ENCODE measurements around the gene DENND6A.

DENND6A gene

GRCh38 chr3:57592306-57592705, 100.6 kb downstream of the DENND6A start:
- POLR2A ChIA-PET, result no interaction called here

GRCh38 chr3:57587905-57588304, 105.0 kb downstream of the DENND6A start:
- H3K4me1 ChIP-seq (ENCODE audit: control extremely low read depth in 1 of 4, control insufficient read depth in 4 of 4, insufficient read depth in 4 of 4, low read length in 3 of 4), result peaks cover 0 to 3% (median 0%) of the 10 kb centered on the region in 4 experiments
- H3K27ac ChIP-seq (ENCODE audit: insufficient read depth in 1 of 2, low read depth in 1 of 2, low read length in 2 of 2, poor library complexity in 1 of 2, severe bottlenecking in 2 of 2), result no peak overlapping the region
- H3K36me3 ChIP-seq (ENCODE audit: control insufficient read depth in 4 of 4, insufficient read depth in 4 of 4, low read length in 3 of 4), result peaks cover 0 to 16% (median 6%) of the 10 kb centered on the region in 4 experiments
- H3K9me3 ChIP-seq (ENCODE audit: control extremely low read depth in 1 of 5, control insufficient read depth in 4 of 5, insufficient read depth in 2 of 5, low read depth in 1 of 5, low read length in 4 of 5), result no peaks in the 10 kb centered on the region
- ChIA-PET CTCF (no interaction called here), POLR2A (interaction anchor here (0.6 kb wide), 1 partner anchor 18 kb away, joined by 5 read pairs; no protein-coding TSS in a partner anchor)
- 100% methylated on average over 1 of the region's 2 CpGs for WGBS (ENCODE audit: insufficient coverage)
- DNase-seq, result peak in 1 of 3 donors; percentile 31
- no peak overlapping the region for H3K4me3 ChIP-seq (ENCODE audit: control insufficient read depth in 1 of 7, extremely low read depth in 1 of 7, insufficient read depth in 4 of 7, low read depth in 2 of 7, low read length in 6 of 7)
- H3K27me3 ChIP-seq (replicated peaks in 2 of 5; ENCODE audit: control insufficient read depth in 4 of 5, insufficient read depth in 5 of 5, low read length in 4 of 5), result no peaks in the 10 kb centered on the region

More at GRCh38 chr3:57592306-57592705, 100.6 kb downstream of the DENND6A start:
- Histone ChIP-seq H3K4me3 (ENCODE audit: control insufficient read depth in 1 of 7, extremely low read depth in 1 of 7, insufficient read depth in 4 of 7, low read depth in 2 of 7, low read length in 6 of 7) (no peak overlapping the region), H3K9me3 (ENCODE audit: control extremely low read depth in 1 of 5, control insufficient read depth in 4 of 5, insufficient read depth in 2 of 5, low read depth in 1 of 5, low read length in 4 of 5) (no peaks in the 10 kb centered on the region), H3K27me3 (replicated peaks in 2 of 5; ENCODE audit: control insufficient read depth in 4 of 5, insufficient read depth in 5 of 5, low read length in 4 of 5) (no peaks in the 10 kb centered on the region), H3K4me1 (ENCODE audit: control extremely low read depth in 1 of 4, control insufficient read depth in 4 of 4, insufficient read depth in 4 of 4, low read length in 3 of 4) (peaks cover 11 to 17% (median 14%) of the 10 kb centered on the region in 4 experiments), H3K36me3 (ENCODE audit: control insufficient read depth in 4 of 4, insufficient read depth in 4 of 4, low read length in 3 of 4) (peaks cover 0 to 9% (median 4%) of the 10 kb centered on the region in 4 experiments), H3K27ac (ENCODE audit: insufficient read depth in 1 of 2, low read depth in 1 of 2, low read length in 2 of 2, poor library complexity in 1 of 2, severe bottlenecking in 2 of 2) (no peak overlapping the region)
- CTCF ChIA-PET, result interaction anchor here (1.1 to 1.3 kb wide), 2 partner anchors 234 to 445 kb away, joined by 3 to 4 read pairs; no protein-coding TSS in a partner anchor
- WGBS (ENCODE audit: insufficient coverage), result 91% methylated on average over 4 of the region's 6 CpGs
- DNase-seq, result no peak

GRCh38 chr3:57586778-57587177, 106.1 kb downstream of the DENND6A start:
- ChIA-PET CTCF (interaction anchor here (0.9 to 1.4 kb wide), 2 partner anchors 9 to 31 kb away, joined by 3 to 6 read pairs; partner anchors contain the start of gene PDE12), POLR2A (interaction anchor here (1.0 to 1.6 kb wide), 2 partner anchors 9 to 11 kb away, joined by 3 to 5 read pairs; partner anchors contain the start of gene ARF4)
- no peaks in the 10 kb centered on the region for H3K27me3 ChIP-seq (replicated peaks in 2 of 5; ENCODE audit: control insufficient read depth in 4 of 5, insufficient read depth in 5 of 5, low read length in 4 of 5)
- H3K27ac ChIP-seq (ENCODE audit: insufficient read depth in 1 of 2, low read depth in 1 of 2, low read length in 2 of 2, poor library complexity in 1 of 2, severe bottlenecking in 2 of 2), result no peak overlapping the region
- WGBS (ENCODE audit: insufficient coverage), result 50% methylated on average over 2 of the region's 6 CpGs
- H3K4me3 ChIP-seq (ENCODE audit: control insufficient read depth in 1 of 7, extremely low read depth in 1 of 7, insufficient read depth in 4 of 7, low read depth in 2 of 7, low read length in 6 of 7), result no peak overlapping the region
- peaks cover 0 to 3% (median 0%) of the 10 kb centered on the region in 4 experiments for H3K4me1 ChIP-seq (ENCODE audit: control extremely low read depth in 1 of 4, control insufficient read depth in 4 of 4, insufficient read depth in 4 of 4, low read length in 3 of 4)
- no peak for DNase-seq
- H3K9me3 ChIP-seq (ENCODE audit: control extremely low read depth in 1 of 5, control insufficient read depth in 4 of 5, insufficient read depth in 2 of 5, low read depth in 1 of 5, low read length in 4 of 5), result no peaks in the 10 kb centered on the region
- peaks cover 0 to 15% (median 6%) of the 10 kb centered on the region in 4 experiments for H3K36me3 ChIP-seq (ENCODE audit: control insufficient read depth in 4 of 4, insufficient read depth in 4 of 4, low read length in 3 of 4)

- DNase-seq, result peak in 2 of 3 donors; percentile 25 to 46
- no CpG with 5 or more reads among the region's 2 CpGs for WGBS (ENCODE audit: insufficient coverage)
- POLR2A ChIA-PET, result no interaction called here
- no peak overlapping the region for H3K4me3 ChIP-seq (ENCODE audit: control insufficient read depth in 1 of 7, extremely low read depth in 1 of 7, insufficient read depth in 4 of 7, low read depth in 2 of 7, low read length in 6 of 7)
- H3K27ac ChIP-seq (ENCODE audit: insufficient read depth in 1 of 2, low read depth in 1 of 2, low read length in 2 of 2, poor library complexity in 1 of 2, severe bottlenecking in 2 of 2), result no peak overlapping the region
- peaks cover 4 to 30% (median 8%) of the 10 kb centered on the region in 4 experiments for H3K36me3 ChIP-seq (ENCODE audit: control insufficient read depth in 4 of 4, insufficient read depth in 4 of 4, low read length in 3 of 4)
- peaks cover 0 to 3% (median 0%) of the 10 kb centered on the region in 4 experiments for H3K4me1 ChIP-seq (ENCODE audit: control extremely low read depth in 1 of 4, control insufficient read depth in 4 of 4, insufficient read depth in 4 of 4, low read length in 3 of 4)
- H3K27me3 ChIP-seq (replicated peaks in 2 of 5; ENCODE audit: control insufficient read depth in 4 of 5, insufficient read depth in 5 of 5, low read length in 4 of 5), result no peaks in the 10 kb centered on the region
- no peaks in the 10 kb centered on the region for H3K9me3 ChIP-seq (ENCODE audit: control extremely low read depth in 1 of 5, control insufficient read depth in 4 of 5, insufficient read depth in 2 of 5, low read depth in 1 of 5, low read length in 4 of 5)
- CTCF ChIA-PET, result interaction anchor here (0.7 kb wide), 1 partner anchor 10 kb away, joined by 3 read pairs; no protein-coding TSS in a partner anchor
Observed at GRCh38 chr3:57583544-57583943, 109.3 kb downstream of the DENND6A start.

GRCh38 chr3:57582474-57583168, 110.3 kb downstream of the DENND6A start:
- DNase-seq, result peak; percentile 43 to 66 (median 62)
- Histone ChIP-seq H3K4me1 (ENCODE audit: control extremely low read depth in 1 of 4, control insufficient read depth in 4 of 4, insufficient read depth in 4 of 4, low read length in 3 of 4) (peaks cover 0 to 4% (median 0%) of the 10 kb centered on the region in 4 experiments), H3K9me3 (ENCODE audit: control extremely low read depth in 1 of 5, control insufficient read depth in 4 of 5, insufficient read depth in 2 of 5, low read depth in 1 of 5, low read length in 4 of 5) (no peaks in the 10 kb centered on the region), H3K27ac (ENCODE audit: insufficient read depth in 1 of 2, low read depth in 1 of 2, low read length in 2 of 2, poor library complexity in 1 of 2, severe bottlenecking in 2 of 2) (no peak overlapping the region), H3K36me3 (ENCODE audit: control insufficient read depth in 4 of 4, insufficient read depth in 4 of 4, low read length in 3 of 4) (peaks cover 4 to 35% (median 9%) of the 10 kb centered on the region in 4 experiments), H3K27me3 (replicated peaks in 2 of 5; ENCODE audit: control insufficient read depth in 4 of 5, insufficient read depth in 5 of 5, low read length in 4 of 5) (no peaks in the 10 kb centered on the region), H3K4me3 (ENCODE audit: control insufficient read depth in 1 of 7, extremely low read depth in 1 of 7, insufficient read depth in 4 of 7, low read depth in 2 of 7, low read length in 6 of 7) (no peak overlapping the region)
- ChIA-PET POLR2A (no interaction called here), CTCF (interaction anchor here (0.7 to 1.5 kb wide), 3 partner anchors 10 to 35 kb away, joined by 3 to 4 read pairs (median 4); no protein-coding TSS in a partner anchor)
- no CpG with 5 or more reads among the region's 7 CpGs for WGBS (ENCODE audit: insufficient coverage)

- no peak overlapping the region for H3K27ac ChIP-seq (ENCODE audit: insufficient read depth in 1 of 2, low read depth in 1 of 2, low read length in 2 of 2, poor library complexity in 1 of 2, severe bottlenecking in 2 of 2)
- H3K36me3 ChIP-seq (ENCODE audit: control insufficient read depth in 4 of 4, insufficient read depth in 4 of 4, low read length in 3 of 4), result peaks cover 6 to 73% (median 29%) of the 10 kb centered on the region in 4 experiments
- no peaks in the 10 kb centered on the region for H3K27me3 ChIP-seq (replicated peaks in 2 of 5; ENCODE audit: control insufficient read depth in 4 of 5, insufficient read depth in 5 of 5, low read length in 4 of 5)
- no peaks in the 10 kb centered on the region for H3K9me3 ChIP-seq (ENCODE audit: control extremely low read depth in 1 of 5, control insufficient read depth in 4 of 5, insufficient read depth in 2 of 5, low read depth in 1 of 5, low read length in 4 of 5)
- POLR2A ChIA-PET, result no interaction called here
- CTCF ChIA-PET, result interaction anchor here (0.6 to 2.2 kb wide), 3 partner anchors 10 to 756 kb away, joined by 3 to 7 read pairs (median 6); partner anchors contain the start of gene ARF4
- no peak for DNase-seq
- peaks cover 0 to 4% (median 0%) of the 10 kb centered on the region in 4 experiments for H3K4me1 ChIP-seq (ENCODE audit: control extremely low read depth in 1 of 4, control insufficient read depth in 4 of 4, insufficient read depth in 4 of 4, low read length in 3 of 4)
- 91% methylated on average over 4 of the region's 9 CpGs for WGBS (ENCODE audit: insufficient coverage)
- H3K4me3 ChIP-seq (ENCODE audit: control insufficient read depth in 1 of 7, extremely low read depth in 1 of 7, insufficient read depth in 4 of 7, low read depth in 2 of 7, low read length in 6 of 7), result no peak overlapping the region
Observed at GRCh38 chr3:57577801-57578200, 115.1 kb downstream of the DENND6A start.
